Keratinocyte (primary cell): Measurements from ENCODE around the gene BMP8B.

Experiments used
- EZH2 ChIP-seq: IDR thresholded peaks from one replicate; pipeline ENCODE4 v1.6.1; 2012; ENCODE audit warnings: inconsistent platforms, mild to moderate bottlenecking, low read length, moderate library complexity
- TF ChIP-seq, protein P1 (sequence below), 3 experiments: IDR thresholded peaks in 1 of 3; conservative IDR thresholded peaks in 1 of 3; optimal IDR thresholded peaks in 1 of 3; 2 replicates in 2 of 3; 3 replicates in 1 of 3; pipeline versions ENCODE3 to v1.5.1; 2011; ENCODE audit warnings: low read length in 3 of 3, mild to moderate bottlenecking in 3 of 3, moderate library complexity in 2 of 3, control low read depth in 1 of 3, inconsistent platforms in 1 of 3; ENCODE audit not compliant: insufficient read depth in 2 of 3; ENCODE audit errors: extremely low read depth in 1 of 3

DNA sequence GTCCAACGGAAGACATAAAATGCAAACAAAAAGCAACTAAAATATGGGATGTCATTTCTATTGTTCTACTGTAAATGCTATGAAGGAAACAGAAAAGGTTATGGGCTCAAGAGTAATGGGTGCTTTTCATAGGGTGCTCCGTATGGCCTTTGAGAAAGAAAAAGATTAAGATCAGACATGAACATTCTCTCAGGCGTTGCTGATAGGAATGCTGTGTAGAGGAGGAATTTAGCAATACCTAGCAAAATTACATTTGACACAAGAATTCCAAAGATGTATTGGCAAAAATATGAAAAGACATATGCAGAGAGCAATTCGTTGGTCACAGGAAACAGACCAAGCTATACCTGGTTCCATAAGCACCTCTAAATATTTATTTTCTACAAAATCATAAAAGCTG, 11.8 kb downstream of the BMP8B start:
- TF ChIP-seq, protein P1, sequence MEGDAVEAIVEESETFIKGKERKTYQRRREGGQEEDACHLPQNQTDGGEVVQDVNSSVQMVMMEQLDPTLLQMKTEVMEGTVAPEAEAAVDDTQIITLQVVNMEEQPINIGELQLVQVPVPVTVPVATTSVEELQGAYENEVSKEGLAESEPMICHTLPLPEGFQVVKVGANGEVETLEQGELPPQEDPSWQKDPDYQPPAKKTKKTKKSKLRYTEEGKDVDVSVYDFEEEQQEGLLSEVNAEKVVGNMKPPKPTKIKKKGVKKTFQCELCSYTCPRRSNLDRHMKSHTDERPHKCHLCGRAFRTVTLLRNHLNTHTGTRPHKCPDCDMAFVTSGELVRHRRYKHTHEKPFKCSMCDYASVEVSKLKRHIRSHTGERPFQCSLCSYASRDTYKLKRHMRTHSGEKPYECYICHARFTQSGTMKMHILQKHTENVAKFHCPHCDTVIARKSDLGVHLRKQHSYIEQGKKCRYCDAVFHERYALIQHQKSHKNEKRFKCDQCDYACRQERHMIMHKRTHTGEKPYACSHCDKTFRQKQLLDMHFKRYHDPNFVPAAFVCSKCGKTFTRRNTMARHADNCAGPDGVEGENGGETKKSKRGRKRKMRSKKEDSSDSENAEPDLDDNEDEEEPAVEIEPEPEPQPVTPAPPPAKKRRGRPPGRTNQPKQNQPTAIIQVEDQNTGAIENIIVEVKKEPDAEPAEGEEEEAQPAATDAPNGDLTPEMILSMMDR (optimal IDR thresholded peaks at IDR 0.05 in 1 of 3, IDR thresholded peaks at IDR 0.05 in 1 of 3, conservative IDR thresholded peaks at IDR 0.05 in 1 of 3; ENCODE audit: extremely low read depth in 1 of 3, insufficient read depth in 2 of 3, low read length in 3 of 3), result no peak
- no peak for TF ChIP-seq EZH2
